Neural crest cell (in vitro differentiated cells): ENCODE results near the gene ZBTB18. TPM values are rescaled to one million over a fixed set of nuclear protein-coding genes. Genes with fewer than 3 reads are reported as not detected.

Experiments used
- DNase-seq: peaks from one replicate; pipeline ENCODE4 v3.0.0; 2021; ENCODE audit warnings: low read depth, mixed read lengths, low spot score
- H3K27ac Mint-ChIP-seq: one replicate; pipeline ENCODE4 v1.8.0; 2021; ENCODE audit warnings: mild to moderate bottlenecking, mixed read lengths; ENCODE audit not compliant: unreplicated experiment
- H3K27me3 Mint-ChIP-seq: 2 replicates; pipeline ENCODE4 v1.8.0; 2021; ENCODE audit warnings: low read depth, mild to moderate bottlenecking, mixed read lengths
- H3K36me3 Mint-ChIP-seq: 2 replicates; pipeline ENCODE4 v1.8.0; 2021; ENCODE audit warnings: low read depth, mild to moderate bottlenecking, mixed read lengths
- H3K4me1 Mint-ChIP-seq: 2 replicates; pipeline ENCODE4 v1.8.0; 2021; ENCODE audit warnings: mixed read lengths
- H3K4me3 Mint-ChIP-seq: one replicate; pipeline ENCODE4 v1.8.0; 2021; ENCODE audit warnings: mild to moderate bottlenecking, mixed read lengths
- H3K9me3 Mint-ChIP-seq: 2 replicates; pipeline ENCODE4 v1.8.0; 2021; ENCODE audit warnings: mixed read lengths
- CTCF ChIP-seq: fragments of 200-600 bp; sonication (generic); conservative IDR thresholded peaks from 2 replicates; pipeline ENCODE4 v1.5.0; 2021; ENCODE audit warnings: antibody characterized with exemption, mild to moderate bottlenecking
- total RNA-seq: library from RNA; stranded (reverse); gene quantifications from 2 replicates; pipeline ENCODE4 v1.2.1, GENCODE V29; 2021

ZBTB18 gene
- total RNA-seq, 1 donor from 2014 or later, result 29.3 TPM

DNA sequence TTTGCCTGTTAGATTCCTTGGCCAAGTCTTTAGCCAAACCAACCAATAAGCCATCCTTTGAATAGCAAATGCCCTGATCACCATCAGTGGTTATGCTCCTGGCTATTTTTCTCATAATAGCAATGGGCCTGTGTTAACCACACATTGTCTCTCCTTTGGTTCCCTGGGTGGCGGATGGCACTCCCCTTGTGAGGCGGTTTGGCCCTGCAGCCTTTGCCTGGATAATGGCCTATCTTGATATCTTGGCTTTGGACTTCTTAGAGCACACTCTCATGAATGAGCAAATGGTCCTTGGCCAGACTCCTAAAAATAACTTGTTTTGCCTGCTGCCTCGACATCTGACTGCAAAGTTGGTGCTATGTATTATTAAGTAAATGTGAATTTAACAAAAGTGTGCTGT lies 22.4 kb upstream of the ZBTB18 start:
- no peak for TF ChIP-seq CTCF
- Mint-ChIP-seq H3K4me3 (no peak overlapping the region), H3K27me3 (no peaks in the 10 kb centered on the region), H3K9me3 (peaks cover 5% of the 10 kb centered on the region), H3K4me1 (no peaks in the 10 kb centered on the region), H3K27ac (no peak overlapping the region), H3K36me3 (no peaks in the 10 kb centered on the region)
- DNase-seq, result no peak

GRCh38 chr1:244029124-244029523 lies 22.0 kb upstream of the ZBTB18 start:
- Mint-ChIP-seq H3K27ac (no peak overlapping the region), H3K9me3 (peaks cover 5% of the 10 kb centered on the region), H3K4me3 (no peak overlapping the region), H3K36me3 (no peaks in the 10 kb centered on the region), H3K27me3 (no peaks in the 10 kb centered on the region), H3K4me1 (no peaks in the 10 kb centered on the region)
- TF ChIP-seq CTCF, result no peak
- no peak for DNase-seq

GRCh38 chr1:244030481-244031040 lies 20.5 kb upstream of the ZBTB18 start:
- Mint-ChIP-seq H3K4me3 (no peak overlapping the region), H3K36me3 (no peaks in the 10 kb centered on the region), H3K4me1 (no peaks in the 10 kb centered on the region), H3K27ac (no peak overlapping the region), H3K9me3 (peaks cover 5% of the 10 kb centered on the region), H3K27me3 (no peaks in the 10 kb centered on the region)
- no peak for TF ChIP-seq CTCF
- no peak for DNase-seq

DNA sequence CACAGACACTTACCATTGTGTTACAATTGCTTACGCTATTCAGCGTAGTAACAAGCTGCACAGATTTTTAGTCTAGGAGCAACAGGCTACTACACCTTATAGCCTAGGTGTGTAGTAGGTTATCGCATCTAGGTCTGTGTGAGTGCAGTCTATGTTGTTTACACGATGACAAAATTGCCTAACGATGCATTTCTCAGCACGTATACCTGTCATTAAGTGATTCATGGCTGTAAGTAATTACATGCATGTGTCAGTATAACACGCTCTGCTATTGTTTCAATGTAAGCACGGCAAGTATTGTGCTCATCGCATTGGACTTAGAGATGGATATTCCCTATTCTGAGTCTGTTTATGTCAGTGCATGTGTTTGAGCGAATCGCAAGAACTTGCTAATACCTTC lies 15.7 kb upstream of the ZBTB18 start:
- Mint-ChIP-seq H3K36me3 (no peaks in the 10 kb centered on the region), H3K4me1 (no peaks in the 10 kb centered on the region), H3K4me3 (no peak overlapping the region), H3K27ac (no peak overlapping the region), H3K27me3 (no peaks in the 10 kb centered on the region), H3K9me3 (peaks cover 2% of the 10 kb centered on the region)
- DNase-seq, result no peak
- no peak for TF ChIP-seq CTCF

GRCh38 chr1:244037252-244037651 lies 13.8 kb upstream of the ZBTB18 start:
- no peak overlapping the region for H3K27ac Mint-ChIP-seq
- no peaks in the 10 kb centered on the region for H3K9me3 Mint-ChIP-seq
- H3K4me1 Mint-ChIP-seq, result peaks cover 2% of the 10 kb centered on the region
- TF ChIP-seq CTCF, result no peak
- no peak overlapping the region for H3K4me3 Mint-ChIP-seq
- H3K36me3 Mint-ChIP-seq, result no peaks in the 10 kb centered on the region
- DNase-seq, result no peak
- H3K27me3 Mint-ChIP-seq, result no peaks in the 10 kb centered on the region
